ENCODE results near the gene SNAPIN.
A peak's percentile ranks its signal among the peaks of the same experiment; 100 is the strongest.
"Not testable (repeated sequence)": the region's sequence is repeated elsewhere in the genome, so short reads cannot be mapped to it uniquely, and the experiment has no call there.

Gene SNAPIN

GRCh38 chr1:153646672-153647345 is 11.7 kb upstream of the SNAPIN start:
- peak in 2 of 56 donors; percentile 14 to 52 for DNase-seq

- DNase-seq, result no peak
These were observed 11.2 kb upstream of the SNAPIN start for GRCh38 chr1:153647346-153647714.

- no peak for DNase-seq
These were observed 10.4 kb upstream of the SNAPIN start for GRCh38 chr1:153648000-153648643.

- no peak for DNase-seq
These were observed 9.2 kb upstream of the SNAPIN start for GRCh38 chr1:153649137-153649862.

GRCh38 chr1:153649863-153650235 is 8.7 kb upstream of the SNAPIN start:
- peak in 53 of 56 donors; percentile 19 to 85 (median 70) for DNase-seq

- no peak for DNase-seq
These were observed 6.7 kb upstream of the SNAPIN start for GRCh38 chr1:153651771-153652170.

- no peak for DNase-seq
These were observed 5.5 kb upstream of the SNAPIN start for GRCh38 chr1:153652805-153653500.

- no peak for DNase-seq
These were observed 3.2 kb upstream of the SNAPIN start for GRCh38 chr1:153655333-153655732.

GRCh38 chr1:153659175-153659534 is 652 bp downstream of the SNAPIN start:
- no peak for DNase-seq

- DNase-seq, result no peak
These were observed 1.2 kb downstream of the SNAPIN start for GRCh38 chr1:153659656-153660055.

- DNase-seq, result no peak
These were observed 2.7 kb downstream of the SNAPIN start for GRCh38 chr1:153661111-153661708.

- no peak for DNase-seq
These were observed 3.8 kb downstream of the SNAPIN start for GRCh38 chr1:153662269-153662668.

GRCh38 chr1:153663211-153663610 is 4.7 kb downstream of the SNAPIN start:
- DNase-seq, result no peak

GRCh38 chr1:153667439-153667838 is 8.9 kb downstream of the SNAPIN start:
- no peak for DNase-seq

GRCh38 chr1:153668672-153669071 is 10.2 kb downstream of the SNAPIN start:
- DNase-seq, result not testable (repeated sequence)

- no peak for DNase-seq
These were observed 11.1 kb downstream of the SNAPIN start for GRCh38 chr1:153669606-153670005.

- DNase-seq, result no peak
These were observed 11.9 kb downstream of the SNAPIN start for GRCh38 chr1:153670257-153670858.

GRCh38 chr1:153670859-153671627 is 12.5 kb downstream of the SNAPIN start, which contains the start of gene ILF2:
TSS of gene ILF2 (minus strand) at chr1:153670993. CDS start at chr1:153670922, 71 bp downstream.
- peak; percentile 69 to 99 (median 90) for DNase-seq

- peak in 10 of 56 donors; percentile 14 to 36 (median 28) for DNase-seq
These were observed 13.3 kb downstream of the SNAPIN start for GRCh38 chr1:153671628-153672353.

Measured in nucleus accumbens (tissue), 56 donors.